NCI-H2081 treated with DMSO at 0.1 percent for 48 hours (cell line): ENCODE data around the gene SNTG2.
"Not testable (repeated sequence)": the region's sequence is repeated elsewhere in the genome, so short reads cannot be mapped to it uniquely, and the experiment has no call there.

Experiments
- DNase-seq: peaks from one replicate; lab custom pipeline; 2025; lab: John Stamatoyannopoulos, UW

The SNTG2 gene

DNA sequence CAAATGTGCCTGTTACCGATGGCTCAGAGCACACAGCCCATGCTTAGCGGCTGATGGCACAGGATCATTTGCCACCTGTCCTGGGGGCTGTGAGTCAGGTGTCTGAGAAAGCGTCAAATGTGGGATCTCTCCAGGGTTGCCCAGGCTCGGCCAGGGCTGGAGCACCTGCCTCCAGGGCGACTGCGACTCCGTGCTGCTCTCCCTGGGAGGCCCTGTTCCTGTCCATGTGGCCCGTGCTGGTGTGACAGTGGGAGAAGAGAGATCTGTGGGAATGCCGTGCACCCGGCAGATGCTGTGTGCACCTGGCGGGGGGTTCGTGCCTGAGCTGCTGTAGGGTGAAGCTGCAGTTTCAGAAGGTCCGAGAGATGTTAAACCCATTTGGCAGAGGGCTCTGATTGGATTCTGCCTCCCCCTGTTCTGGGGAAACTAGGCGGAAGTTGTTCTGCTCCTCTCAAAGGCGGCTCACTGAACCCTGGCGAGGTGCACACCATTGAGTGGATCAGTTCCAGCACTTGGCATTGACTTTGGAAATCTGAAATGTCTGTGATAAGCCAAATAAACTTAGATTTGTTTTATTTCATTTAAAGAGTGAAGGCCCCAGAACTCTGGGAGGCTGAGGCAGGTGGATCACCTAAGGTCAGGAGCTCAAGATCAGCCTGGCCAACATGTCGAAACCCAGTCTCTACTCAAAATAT, 428.0 kb downstream of the SNTG2 start:
- no peak for DNase-seq

- DNase-seq, result no peak
Measured at GRCh38 chr2:1381644-1382043, 431.0 kb downstream of the SNTG2 start.

- DNase-seq, result not testable (repeated sequence)
Measured at GRCh38 chr2:1387954-1388725, 437.5 kb downstream of the SNTG2 start.

- not testable (repeated sequence) for DNase-seq
Measured at GRCh38 chr2:1390118-1390517, 439.5 kb downstream of the SNTG2 start.

DNA sequence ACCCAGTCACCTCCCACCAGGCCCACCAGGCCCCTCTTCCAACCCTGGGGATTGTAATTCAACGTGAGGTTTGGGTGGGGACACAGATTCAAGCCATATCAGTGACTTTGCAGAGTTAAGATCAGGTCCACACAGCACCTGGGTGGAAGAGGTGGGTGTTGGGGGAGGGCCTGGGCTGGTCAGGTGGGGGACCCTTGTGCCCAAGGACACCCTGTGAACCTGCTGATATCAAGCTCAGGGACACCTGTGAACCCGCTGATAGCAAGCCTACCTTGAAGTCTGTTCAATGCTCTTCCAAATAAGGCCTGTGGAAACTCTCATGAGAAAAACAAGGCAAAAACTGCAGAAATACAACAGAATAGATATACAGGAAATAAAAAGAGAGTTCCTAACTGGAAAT, 442.7 kb downstream of the SNTG2 start:
- DNase-seq, result no peak

DNA sequence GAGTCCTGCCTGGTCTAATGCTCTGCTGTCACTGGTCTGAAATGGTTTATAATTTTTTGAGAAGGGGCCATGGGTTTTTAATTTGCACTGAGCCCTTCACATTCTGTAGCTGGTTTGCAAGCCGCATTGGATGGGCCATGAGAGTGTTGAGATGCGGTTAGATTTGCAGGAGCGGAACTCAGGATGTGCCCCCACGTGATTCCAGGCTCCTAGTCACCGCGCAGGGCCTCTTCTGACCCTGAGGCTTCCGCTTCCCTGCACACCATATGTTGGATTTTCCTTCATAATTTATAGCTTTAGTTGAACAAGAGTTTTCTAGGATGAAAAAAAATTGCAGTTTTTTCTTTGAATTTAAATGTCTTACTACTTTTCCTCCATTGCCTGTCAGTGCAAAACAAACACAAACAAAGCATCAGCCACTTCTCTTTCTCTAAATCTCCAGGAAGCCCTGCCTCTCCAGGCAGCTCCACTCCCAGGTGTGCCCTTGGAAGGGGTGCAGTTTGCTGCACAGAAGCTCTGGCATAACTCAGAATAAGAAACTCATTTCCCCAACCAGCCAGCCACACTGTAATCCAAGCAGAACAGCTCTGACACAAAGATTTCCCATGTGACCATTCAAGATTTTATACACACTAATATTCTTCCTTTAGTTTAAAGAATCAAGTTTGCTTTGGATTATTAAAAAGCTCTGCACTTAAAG, 444.2 kb downstream of the SNTG2 start:
- no peak for DNase-seq

- no peak for DNase-seq
Measured at GRCh38 chr2:1397350-1397749, 446.7 kb downstream of the SNTG2 start.

- no peak for DNase-seq
Measured at GRCh38 chr2:1398191-1398590, 447.5 kb downstream of the SNTG2 start.

- no peak for DNase-seq
Measured at GRCh38 chr2:1400943-1401735, 450.5 kb downstream of the SNTG2 start.

DNA sequence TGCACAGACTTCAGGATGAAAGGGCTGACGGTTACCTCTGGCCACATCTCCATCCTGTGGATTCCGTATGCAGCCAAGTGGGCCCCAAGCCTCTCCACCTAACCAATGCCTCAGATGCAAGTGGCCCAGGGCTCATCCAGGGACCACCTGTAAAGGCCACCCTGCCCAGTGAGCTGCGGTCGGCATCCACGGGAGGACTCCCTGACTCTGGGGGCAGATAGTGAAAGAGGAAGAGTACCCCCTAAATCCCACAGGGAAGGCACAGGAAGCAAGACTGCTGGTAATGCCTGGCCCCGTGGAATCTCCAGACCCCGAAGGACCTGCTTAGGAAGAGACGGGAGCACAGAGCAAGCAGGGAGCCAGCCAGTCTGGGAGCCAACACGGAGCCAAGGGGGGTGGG, 451.4 kb downstream of the SNTG2 start:
- DNase-seq, result no peak

GRCh38 chr2:1403565-1403964, 452.9 kb downstream of the SNTG2 start:
- no peak for DNase-seq

- no peak for DNase-seq
Measured at GRCh38 chr2:1405124-1405523, 454.5 kb downstream of the SNTG2 start.

GRCh38 chr2:1405967-1406366, 455.3 kb downstream of the SNTG2 start:
- no peak for DNase-seq

- no peak for DNase-seq
Measured at GRCh38 chr2:1406434-1406833, 455.8 kb downstream of the SNTG2 start.

DNA sequence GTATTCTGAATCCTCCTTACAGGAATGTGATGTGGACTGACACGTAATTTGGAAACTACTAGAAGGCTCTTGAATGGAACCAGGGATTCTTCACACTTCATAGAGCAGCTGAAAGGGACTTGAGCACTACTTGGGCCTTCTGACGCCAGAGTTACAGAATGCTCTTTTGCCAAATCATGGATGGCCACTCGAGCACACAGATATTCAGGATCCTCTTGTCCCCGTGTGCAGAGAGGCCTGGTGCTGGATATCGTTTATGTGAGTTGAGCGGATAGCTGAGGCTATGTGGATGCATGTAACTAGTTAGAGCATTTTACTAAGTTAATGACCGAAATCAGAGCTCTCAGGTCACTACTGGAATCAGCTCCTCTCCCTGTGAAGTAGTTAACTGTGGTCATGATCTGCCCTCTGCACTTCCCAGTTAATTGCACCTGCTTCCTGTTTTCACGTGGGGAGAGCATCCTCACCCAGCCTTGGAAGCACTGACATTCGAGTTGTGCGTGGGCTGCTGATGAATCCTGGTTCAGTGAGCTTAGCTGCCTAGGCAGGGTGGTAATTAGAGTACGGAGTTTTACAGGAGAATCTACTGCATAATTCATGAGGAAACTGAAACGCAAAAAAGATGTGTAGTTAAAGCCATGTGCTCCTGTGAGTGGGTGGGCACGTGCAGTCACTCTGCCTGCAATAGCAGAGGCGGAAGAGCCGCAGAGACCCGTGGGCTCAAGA, 457.5 kb downstream of the SNTG2 start:
- DNase-seq, result no peak

- DNase-seq, result no peak
Measured at GRCh38 chr2:1413156-1413710, 462.6 kb downstream of the SNTG2 start, which contains the start of gene TPO. Gene TPO (plus strand): TSS chr2:1413463. CDS start chr2:1414409, 946 bp downstream.

GRCh38 chr2:1414121-1414520, 463.5 kb downstream of the SNTG2 start:
- no peak for DNase-seq

DNA sequence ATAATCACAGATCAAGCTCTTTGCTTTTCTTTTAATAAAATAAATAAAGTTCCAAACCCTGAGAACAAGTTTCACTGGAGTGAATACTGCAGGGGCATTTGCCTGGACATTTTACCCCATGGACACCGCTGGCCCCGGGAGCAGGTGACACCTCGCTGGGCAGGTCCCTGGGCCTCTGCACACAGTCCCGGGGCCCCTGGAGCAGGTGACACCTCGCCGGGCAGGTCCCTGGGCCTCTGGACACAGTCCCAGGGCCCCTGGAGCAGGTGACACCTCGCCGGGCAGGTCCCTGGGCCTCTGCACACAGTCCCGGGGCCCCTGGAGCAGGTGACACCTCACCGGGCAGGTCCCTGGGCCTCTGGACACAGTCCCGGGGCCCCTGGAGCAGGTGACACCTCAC, 464.3 kb downstream of the SNTG2 start:
- DNase-seq, result not testable (repeated sequence)

DNA sequence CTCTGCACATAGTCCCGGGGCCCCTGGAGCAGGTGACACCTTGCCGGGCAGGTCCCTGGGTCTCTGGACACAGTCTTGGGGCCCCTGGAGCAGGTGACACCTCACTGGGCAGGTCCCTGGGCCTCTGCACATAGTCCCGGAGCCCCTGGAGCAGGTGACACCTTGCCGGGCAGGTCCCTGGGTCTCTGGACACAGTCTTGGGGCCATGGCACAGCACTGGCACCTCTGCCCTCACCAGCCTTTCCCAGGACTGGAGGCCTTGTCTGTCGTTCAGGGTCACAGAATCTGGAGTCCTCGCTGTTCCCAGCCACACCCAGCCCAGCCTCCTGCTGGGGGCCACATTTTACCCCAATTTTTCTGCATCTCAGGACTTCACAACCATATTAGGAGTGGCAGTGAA, 464.9 kb downstream of the SNTG2 start:
- DNase-seq, result no peak
